H1 (cell line): ENCODE results near the gene CGGBP1. TPM values are rescaled to one million over a fixed set of nuclear protein-coding genes. Genes with fewer than 3 reads are reported as not detected.

Experiments
- BACH1 ChIP-seq: IDR thresholded peaks from 2 replicates; pipeline ENCODE4 v1.6.1; 2012; ENCODE audit warnings: low read length, improper control_type of control experiment
- CBX8 ChIP-seq: fragments of 300-800, 300-1000 bp; sonication (generic); IDR thresholded peaks from 2 replicates; pipeline ENCODE4 v1.7.1; 2016; ENCODE audit warnings: low read depth, low read length, borderline replicate concordance
- HDAC2 ChIP-seq, 2 experiments: fragments of 300-600 bp in 1 of 2; sonication (generic) in 1 of 2; IDR thresholded peaks; 2 replicates each; pipeline ENCODE4 v1.6.1; 2011 to 2012; ENCODE audit warnings: low read depth in 2 of 2, low read length in 2 of 2, mild to moderate bottlenecking in 2 of 2, moderate library complexity in 2 of 2, borderline replicate concordance in 1 of 2, inconsistent platforms in 1 of 2
- polyA plus RNA-seq, 7 experiments: library from polyadenylated mRNA; depleted of rRNA in 3 of 7; stranded (reverse) in 5 of 7; unstranded in 2 of 7; fragments of >200 nt in 5 of 7; fragments of 200-250 nt in 2 of 7; gene quantifications; 1 replicate in 5 of 7; 2 replicates in 1 of 7; 4 replicates in 1 of 7; pipeline versions ENCODE4 v1.2.1 to v1.2.3, GENCODE V29; 2011 to 2013; ENCODE audit warnings: missing spikeins in 2 of 7, mixed read lengths in 2 of 7
- total RNA-seq: library from RNA; stranded (reverse); fragmentation: NEBNext Ultra II Directional; extraction: Animal tissue kit (Norgen Biotek cat#: 25700); gene quantifications from 2 replicates; pipeline ENCODE4 v1.2.1, GENCODE V29; 2021
- TF ChIP-seq, protein P1 (sequence below): IDR thresholded peaks from 2 replicates; pipeline ENCODE4 v1.6.1; 2012; ENCODE audit warnings: inconsistent platforms

CGGBP1 gene
- total and polyA plus RNA-seq, 2 of the 8 experiments (the other 6 are each of a cell fraction or from before 2014, with no cell fraction given) = 22.9 to 61.4 TPM

DNA sequence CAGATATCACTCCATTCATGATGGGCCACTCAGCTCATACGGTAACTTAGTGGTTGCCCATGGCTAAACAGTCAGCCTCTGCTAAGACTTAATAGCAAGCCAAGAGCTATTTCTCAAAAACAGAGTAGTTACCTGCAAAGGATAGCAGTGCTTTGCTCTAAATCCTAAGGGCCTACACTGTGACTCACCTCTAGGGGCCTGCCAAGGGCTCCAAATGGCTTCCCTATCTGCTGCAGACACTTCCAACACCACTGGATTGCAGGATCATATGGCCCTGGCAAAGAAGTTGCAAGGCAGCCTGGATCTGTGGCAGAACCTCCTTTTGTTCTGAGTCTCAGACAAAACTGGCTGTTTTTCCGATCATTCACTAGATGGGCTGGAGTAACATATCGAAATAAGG lies 17.8 kb downstream of the CGGBP1 start (continued):
- TF ChIP-seq HDAC2 (IDR thresholded peaks at IDR 0.05; ENCODE audit: borderline replicate concordance in 1 of 2, low read depth in 2 of 2, low read length in 2 of 2) (no peak), CBX8 (no peak), BACH1 (no peak)
- TF ChIP-seq, protein P1, sequence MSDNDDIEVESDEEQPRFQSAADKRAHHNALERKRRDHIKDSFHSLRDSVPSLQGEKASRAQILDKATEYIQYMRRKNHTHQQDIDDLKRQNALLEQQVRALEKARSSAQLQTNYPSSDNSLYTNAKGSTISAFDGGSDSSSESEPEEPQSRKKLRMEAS = no peak
- TF ChIP-seq, all 59 proteins: peak for 3
